HG03066 (cell line): ENCODE data around the gene PITPNB.

Experiments used
- ATAC-seq: cut with Tn5 transposase; IDR thresholded peaks from one replicate; pipeline ENCODE4 v1.9.1; 2021; ENCODE audit warnings: low read depth; ENCODE audit not compliant: unreplicated experiment

PITPNB gene

GRCh38 chr22:27805841-27806240, 113.2 kb downstream of the PITPNB start:
- no peak for ATAC-seq

- ATAC-seq = no peak
Measured at GRCh38 chr22:27804470-27805297, 114.4 kb downstream of the PITPNB start.

GRCh38 chr22:27803841-27804415, 115.1 kb downstream of the PITPNB start:
- ATAC-seq = no peak

GRCh38 chr22:27802346-27803073, 116.5 kb downstream of the PITPNB start:
- ATAC-seq = no peak
